Activated CD4-positive, alpha-beta T cell treated with anti-CD3 and anti-CD28 coated beads, Interleukin-2, Interleukin-4, amounts not matched to agents 100 ng/mL and 50 ng/mL, durations not matched to agents 16 hours and 8 hours (primary cell): ENCODE results near the gene SDF4.
A peak's percentile ranks its signal among the peaks of the same experiment; 100 is the strongest.

Source experiments
- DNase-seq: peaks from one replicate; pipeline ENCODE4 v3.0.0-alpha.2; 2020; ENCODE audit warnings: low spot score

Gene SDF4

GRCh38 chr1:1213345-1214265, 18.2 kb downstream of the SDF4 start, which contains the start of gene TNFRSF4:
Gene TNFRSF4 (minus strand): TSS chr1:1214153. CDS start chr1:1214127, 26 bp downstream.
- no peak for DNase-seq

GRCh38 chr1:1212780-1213344, 18.9 kb downstream of the SDF4 start:
- peak; percentile 50 for DNase-seq

- no peak for DNase-seq
These were observed 20.0 kb downstream of the SDF4 start for GRCh38 chr1:1211541-1212441.

GRCh38 chr1:1210726-1211540, 20.9 kb downstream of the SDF4 start:
- DNase-seq = no peak

- DNase-seq = no peak
These were observed 22.9 kb downstream of the SDF4 start for GRCh38 chr1:1208713-1209433.

GRCh38 chr1:1207571-1207892, 24.3 kb downstream of the SDF4 start:
- DNase-seq = no peak

GRCh38 chr1:1206966-1207531, 24.8 kb downstream of the SDF4 start:
- DNase-seq = no peak

- DNase-seq = no peak
These were observed 25.3 kb downstream of the SDF4 start, which contains the start of gene TNFRSF18 for GRCh38 chr1:1206376-1206965. Gene TNFRSF18 (minus strand): TSS chr1:1206592. CDS start chr1:1206571, 21 bp downstream.

GRCh38 chr1:1205769-1206375, 25.9 kb downstream of the SDF4 start:
- DNase-seq = no peak

- DNase-seq = no peak
These were observed 26.6 kb downstream of the SDF4 start for GRCh38 chr1:1204998-1205768.

GRCh38 chr1:1204425-1204920, 27.3 kb downstream of the SDF4 start:
- DNase-seq = no peak

- no peak for DNase-seq
These were observed 28.0 kb downstream of the SDF4 start for GRCh38 chr1:1203561-1204424.

- DNase-seq = no peak
These were observed 28.8 kb downstream of the SDF4 start for GRCh38 chr1:1202831-1203560.

GRCh38 chr1:1200876-1201810, 30.7 kb downstream of the SDF4 start:
- peak; percentile 52 for DNase-seq

- DNase-seq = no peak
These were observed 31.6 kb downstream of the SDF4 start for GRCh38 chr1:1199961-1200875.
